Subcutaneous preadipocyte (primary cell): ENCODE measurements around the gene FAM227B. TPM values are rescaled to one million over a fixed set of nuclear protein-coding genes. Genes with fewer than 3 reads are reported as not detected.

Experiments used
- total RNA-seq: library from RNA; depleted of rRNA; stranded (reverse); fragments of >200 nt; gene quantifications from 2 replicates; pipeline ENCODE4 v1.2.3, GENCODE V29; 2012

Gene FAM227B
- total RNA-seq: 0.98 and 1.8 TPM in 2 replicates

DNA sequence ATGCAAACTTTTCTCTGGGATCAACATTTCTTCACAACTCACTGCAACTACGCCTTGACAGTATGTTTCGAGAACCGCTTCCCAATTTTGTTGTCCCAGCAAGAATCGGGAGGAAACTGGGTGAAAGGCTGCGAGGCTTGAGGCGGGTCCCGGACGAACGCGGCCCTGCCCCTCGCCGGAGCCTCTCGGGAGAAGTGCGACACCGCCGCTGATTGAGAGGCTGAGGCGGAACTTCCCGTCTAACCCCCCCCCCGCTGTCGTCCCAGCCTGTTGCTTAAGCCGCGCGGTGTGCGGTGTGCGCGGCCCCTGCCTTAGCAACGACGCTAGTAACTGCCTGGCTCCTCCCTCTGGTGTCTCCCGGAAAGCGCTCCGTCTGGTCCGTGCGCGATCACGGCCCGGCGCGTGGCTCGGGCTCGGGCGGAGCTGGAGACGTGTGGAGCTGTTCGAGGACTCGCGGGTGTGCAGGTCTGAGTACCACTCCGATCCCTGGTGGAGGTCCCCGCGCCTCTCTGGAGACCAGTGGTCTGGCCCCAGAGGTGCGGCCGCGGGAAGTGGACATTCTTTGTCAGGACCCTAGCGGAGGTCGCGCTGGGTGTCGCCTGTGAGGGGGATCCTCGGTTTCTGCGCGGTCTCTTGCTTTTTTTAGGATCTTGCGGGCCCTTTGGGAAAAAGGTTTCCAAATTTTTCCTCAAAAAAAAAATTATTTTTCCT, at the start of gene FAM227B, which contains the start of gene DTWD1:
Gene FAM227B (minus strand): TSS at position 161 of the 711 bp plus-strand sequence. CDS start 5,647 bp downstream, outside the sequence.
Gene DTWD1 (plus strand): TSS at position 391 of the 711 bp plus-strand sequence. CDS start 4,120 bp downstream, outside the sequence.

DNA sequence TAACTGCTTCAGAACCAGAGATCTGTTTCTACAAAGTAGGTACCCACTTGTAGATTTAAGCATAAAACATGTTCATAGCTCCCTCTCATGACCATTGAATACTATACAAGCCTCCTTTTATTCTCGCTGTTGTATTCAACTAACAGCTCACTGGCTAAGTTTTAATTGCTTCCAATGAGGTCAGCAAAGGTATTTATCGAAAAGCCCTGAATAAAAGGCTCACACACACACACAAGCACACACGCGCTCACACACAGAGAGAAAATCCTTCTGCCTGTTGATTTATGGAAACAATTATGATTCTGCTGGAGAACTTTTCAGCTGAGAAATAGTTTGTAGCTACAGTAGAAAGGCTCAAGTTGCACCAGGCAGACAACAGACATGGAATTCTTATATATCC, 197.6 kb downstream of the FAM227B start, which contains the start of gene FGF7:
Gene FGF7 (plus strand): TSS at position 222 of the 400 bp plus-strand sequence. CDS start 1,056 bp downstream, outside the sequence.

Other genes starting within 250 kb of the FAM227B start
- 59.0 and 94.4 TPM in 2 replicates for gene FGF7, start 197.6 kb downstream of the FAM227B start, total RNA-seq
- 27.8 and 32.7 TPM in 2 replicates for gene DTWD1, start 230 bp upstream of the FAM227B start, total RNA-seq